Cardiac fibroblast (primary cell): ENCODE results near the gene TMUB2.

Experiments used
- DNase-seq, 2 donors: peaks; one replicate each; pipeline versions ENCODE4 v3.0.0 to v3.0.0-alpha.2; 2010; ENCODE audit warnings: low read depth in 2 of 2
- H3K4me3 ChIP-seq, 2 donors: replicated peaks in 1 of 2; 1 replicate in 1 of 2; 2 replicates in 1 of 2; pipeline ENCODE4 v1.5.1; 2011; ENCODE audit warnings: low read depth in 2 of 2, low read length in 2 of 2, mild to moderate bottlenecking in 2 of 2, moderate library complexity in 1 of 2
- CTCF ChIP-seq: IDR thresholded peaks from one replicate; pipeline ENCODE4 v1.5.1; 2011; ENCODE audit warnings: low read depth, mild to moderate bottlenecking, low read length, inconsistent platforms

The TMUB2 gene

GRCh38 chr17:44177640-44178039, 9.1 kb upstream of the TMUB2 start:
- TF ChIP-seq CTCF: no peak
- no peak for DNase-seq
- H3K4me3 ChIP-seq: no peak overlapping the region

- H3K4me3 ChIP-seq: no peak overlapping the region
- no peak for TF ChIP-seq CTCF
Measured at GRCh38 chr17:44178133-44178532, 8.6 kb upstream of the TMUB2 start.

GRCh38 chr17:44183024-44183423, 3.7 kb upstream of the TMUB2 start:
- no peak for DNase-seq
- H3K4me3 ChIP-seq: no peak overlapping the region
- no peak for TF ChIP-seq CTCF

More at GRCh38 chr17:44178133-44178532, 8.6 kb upstream of the TMUB2 start:
- DNase-seq: no peak

GRCh38 chr17:44184212-44184810, 2.5 kb upstream of the TMUB2 start:
- no peak overlapping the region for H3K4me3 ChIP-seq
- TF ChIP-seq CTCF: no peak
- DNase-seq: no peak

GRCh38 chr17:44187131-44187899, 543 bp downstream of the TMUB2 start:
- DNase-seq: peak; percentile 61 to 65
- TF ChIP-seq CTCF: no peak

GRCh38 chr17:44188576-44189403, 2.0 kb downstream of the TMUB2 start:
- H3K4me3 ChIP-seq: no peak overlapping the region
- no peak for TF ChIP-seq CTCF
- DNase-seq: no peak

More at GRCh38 chr17:44187131-44187899, 543 bp downstream of the TMUB2 start:
- peak overlapping the region; percentile 95 to 100 for H3K4me3 ChIP-seq
